Fibroblast of lung (primary cell): ENCODE results near the gene SHISA9.

Experiments used
- CTCF ChIP-seq, 2 donors: IDR thresholded peaks in 1 of 2; conservative IDR thresholded peaks in 1 of 2; 1 replicate in 1 of 2; 2 replicates in 1 of 2; pipeline ENCODE4 v1.5.1; 2011 to 2012; ENCODE audit warnings: low read length in 2 of 2, control low read depth in 1 of 2, inconsistent platforms in 1 of 2, low read depth in 1 of 2, mild to moderate bottlenecking in 1 of 2
- EZH2 ChIP-seq: IDR thresholded peaks from 2 replicates; pipeline ENCODE4 v1.5.1; 2012; ENCODE audit warnings: low read length, control low read depth, mild to moderate bottlenecking; ENCODE audit errors: missing control alignments

- no peak for TF ChIP-seq CTCF (conservative IDR thresholded peaks at IDR 0.05 in 1 of 2, IDR thresholded peaks at IDR 0.05 in 1 of 2; ENCODE audit: low read depth in 1 of 2, low read length in 2 of 2)
- no peak for TF ChIP-seq EZH2
These were observed 237.1 kb downstream of the SHISA9 start for GRCh38 chr16:13138528-13138927.
